Liver (tissue), 9 donors: Measurements from ENCODE around the gene TSPAN19. TPM values are rescaled to one million over a fixed set of nuclear protein-coding genes. Genes with fewer than 3 reads are reported as not detected.

ENCODE experiments used
- DNase-seq: peaks from one replicate; pipeline ENCODE4 v3.0.0-alpha.2; 2017; ENCODE audit warnings: low spot score
- H3K27ac ChIP-seq, 2 donors: one replicate each; pipeline ENCODE4 v1.7.0; 2013; ENCODE audit warnings: inconsistent platforms in 2 of 2, low read length in 2 of 2, control low read depth in 1 of 2, low read depth in 1 of 2, mild to moderate bottlenecking in 1 of 2
- H3K27me3 ChIP-seq, 4 donors: one replicate each; pipeline versions ENCODE4 v1.6.1 to v1.7.0; 2013; ENCODE audit warnings: low read length in 3 of 4, inconsistent platforms in 1 of 4, mild to moderate bottlenecking in 1 of 4, moderate library complexity in 1 of 4; ENCODE audit not compliant: control insufficient read depth in 4 of 4, insufficient read depth in 4 of 4
- H3K36me3 ChIP-seq, 4 donors: one replicate each; pipeline versions ENCODE4 v1.6.1 to v1.7.0; 2013; ENCODE audit warnings: low read length in 3 of 4, mild to moderate bottlenecking in 3 of 4, low read depth in 1 of 4, moderate library complexity in 1 of 4; ENCODE audit not compliant: control insufficient read depth in 4 of 4, insufficient read depth in 3 of 4
- H3K4me1 ChIP-seq, 4 donors: one replicate each; pipeline versions ENCODE4 v1.6.1 to v1.7.0; 2013; ENCODE audit warnings: low read length in 3 of 4, mild to moderate bottlenecking in 3 of 4, moderate library complexity in 1 of 4; ENCODE audit not compliant: control insufficient read depth in 4 of 4, insufficient read depth in 4 of 4
- H3K4me3 ChIP-seq, 3 donors: one replicate each; pipeline versions ENCODE4 v1.6.1 to v1.7.0; 2013; ENCODE audit warnings: low read length in 3 of 3, control low read depth in 1 of 3, low read depth in 1 of 3, mild to moderate bottlenecking in 1 of 3
- H3K9ac ChIP-seq, 2 donors: one replicate each; pipeline ENCODE4 v1.7.0; 2013; ENCODE audit warnings: low read length in 2 of 2, mild to moderate bottlenecking in 2 of 2, moderate library complexity in 2 of 2, control low read depth in 1 of 2, low read depth in 1 of 2
- H3K9me3 ChIP-seq, 4 donors: one replicate each; pipeline versions ENCODE4 v1.6.1 to v1.7.0; 2013; ENCODE audit warnings: low read length in 3 of 4; ENCODE audit not compliant: control insufficient read depth in 4 of 4
- CTCF ChIP-seq: fragments of 150-350 bp; IDR thresholded peaks from 2 replicates; pipeline ENCODE4 v1.5.1; 2017; ENCODE audit warnings: improper control_type of control experiment, low read depth, low read length; ENCODE audit not compliant: missing input control
- EGR1 ChIP-seq, 2 donors: IDR thresholded peaks; 2 replicates each; pipeline ENCODE4 v1.6.1; 2016 to 2018; ENCODE audit warnings: antibody characterized with exemption in 2 of 2, low read depth in 2 of 2
- FOXA1 ChIP-seq: IDR thresholded peaks from 2 replicates; pipeline ENCODE4 v1.6.1; 2016; ENCODE audit warnings: antibody characterized with exemption
- FOXA2 ChIP-seq: IDR thresholded peaks from 2 replicates; pipeline ENCODE4 v1.6.1; 2016; ENCODE audit warnings: antibody characterized with exemption
- GABPA ChIP-seq, 2 donors: IDR thresholded peaks in 1 of 2; conservative IDR thresholded peaks in 1 of 2; 2 replicates each; pipeline ENCODE4 v1.6.1; 2016; ENCODE audit warnings: antibody characterized with exemption in 2 of 2, mild to moderate bottlenecking in 1 of 2, moderate library complexity in 1 of 2
- HNF4A ChIP-seq, 2 donors: conservative IDR thresholded peaks; 2 replicates each; pipeline ENCODE4 v1.6.1; 2016; ENCODE audit warnings: antibody characterized with exemption in 2 of 2, mild to moderate bottlenecking in 2 of 2
- HNF4G ChIP-seq: IDR thresholded peaks from 2 replicates; pipeline ENCODE4 v1.6.1; 2016; ENCODE audit warnings: antibody characterized with exemption
- MAX ChIP-seq: IDR thresholded peaks from 2 replicates; pipeline ENCODE4 v1.6.1; 2016; ENCODE audit warnings: antibody characterized with exemption
- NR2F2 ChIP-seq: IDR thresholded peaks from 2 replicates; pipeline ENCODE4 v1.6.1; 2016; ENCODE audit warnings: antibody characterized with exemption
- RAD21 ChIP-seq, 2 donors: IDR thresholded peaks; 2 replicates each; pipeline ENCODE4 v1.6.1; 2016; ENCODE audit warnings: antibody characterized with exemption in 2 of 2, mild to moderate bottlenecking in 2 of 2
- RXRA ChIP-seq, 2 donors: IDR thresholded peaks; 2 replicates each; pipeline ENCODE4 v1.6.1; 2017 to 2018; ENCODE audit warnings: antibody characterized with exemption in 2 of 2, mild to moderate bottlenecking in 1 of 2
- SP1 ChIP-seq: IDR thresholded peaks from 2 replicates; pipeline ENCODE4 v1.6.1; 2018; ENCODE audit warnings: antibody characterized with exemption, mild to moderate bottlenecking
- TAF1 ChIP-seq: conservative IDR thresholded peaks from 2 replicates; pipeline ENCODE4 v1.6.1; 2016; ENCODE audit warnings: antibody characterized with exemption, mild to moderate bottlenecking
- YY1 ChIP-seq: IDR thresholded peaks from 2 replicates; pipeline ENCODE4 v1.6.1; 2016; ENCODE audit warnings: antibody characterized with exemption, mild to moderate bottlenecking
- WGBS: extraction: QIAGEN DNeasy Blood & Tissue Kit; methylation state at CpG from one replicate; pipeline ENCODE4 v1.1.7; 2013; 5-methylcytosine and 5-hydroxymethylcytosine counted together
- polyA plus RNA-seq, 2 donors: library from polyadenylated mRNA; stranded (reverse) in 1 of 2; unstranded in 1 of 2; fragments of 200-250 nt in 1 of 2; fragments of >200 nt in 1 of 2; fragmentation: Nextera tagmentation in 1 of 2; extraction: Ambion mirVana in 1 of 2; gene quantifications; one replicate each; pipeline versions ENCODE4 v1.2.1 to v1.2.3, GENCODE V29; 2013 to 2015
- total RNA-seq, 2 donors: library from RNA; depleted of rRNA; stranded (reverse); fragments of >200 nt; gene quantifications; one replicate each; pipeline ENCODE4 v1.2.3, GENCODE V29; 2014
- TF ChIP-seq, protein P1 (sequence below): IDR thresholded peaks from 2 replicates; pipeline ENCODE4 v1.6.1; 2016; ENCODE audit warnings: antibody characterized with exemption, mild to moderate bottlenecking
- TF ChIP-seq, protein P2 (sequence below): IDR thresholded peaks from 2 replicates; pipeline ENCODE4 v1.6.1; 2016; ENCODE audit warnings: antibody characterized with exemption
- donor health status: healthy.
- donor health status: healthy.
- donor health status: healthy.
- donor health status: healthy.
- donor health status: healthy.

The TSPAN19 gene
- total and polyA plus RNA-seq, 4 donors: not detected

GRCh38 chr12:85059594-85059993, 23.5 kb upstream of the TSPAN19 start:
- H3K27me3 ChIP-seq: no peaks in the 10 kb centered on the region
- no peaks in the 10 kb centered on the region for H3K36me3 ChIP-seq
- no peak overlapping the region for H3K27ac ChIP-seq
- no peak for DNase-seq
- no peak overlapping the region for H3K9ac ChIP-seq
- 51% methylated on average over 6 of the region's 6 CpGs for WGBS
- H3K9me3 ChIP-seq: no peaks in the 10 kb centered on the region
- TF ChIP-seq FOXA2: no peak
- no peak for TF ChIP-seq HNF4A (conservative IDR thresholded peaks at IDR 0.05)
- TF ChIP-seq SP1: no peak
- no peaks in the 10 kb centered on the region for H3K4me1 ChIP-seq
- no peak overlapping the region for H3K4me3 ChIP-seq

DNA sequence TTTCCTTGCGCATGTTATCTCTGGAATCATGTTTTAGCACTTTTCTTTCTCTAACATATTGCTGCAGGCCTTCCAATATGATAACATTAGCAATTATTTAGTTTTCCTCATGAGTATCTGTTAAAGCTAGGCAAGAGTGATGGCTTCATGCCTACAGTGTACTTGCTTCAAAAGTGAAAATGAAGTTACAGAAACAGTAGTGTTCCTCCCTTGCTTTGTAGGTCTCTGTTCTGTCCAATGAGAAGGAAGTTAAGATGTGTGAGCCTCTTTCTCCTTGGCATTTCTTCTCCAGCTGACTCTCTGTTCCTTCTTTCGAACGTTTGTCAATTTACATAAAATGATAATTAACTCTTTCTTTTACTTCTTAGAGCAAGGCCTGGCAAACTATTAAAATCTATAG, 22.3 kb upstream of the TSPAN19 start:
- 51% methylated on average over 3 of the region's 3 CpGs for WGBS
- H3K27me3 ChIP-seq: no peaks in the 10 kb centered on the region
- H3K4me3 ChIP-seq: no peak overlapping the region
- no peak for DNase-seq
- no peak overlapping the region for H3K9ac ChIP-seq
- TF ChIP-seq, protein P1, sequence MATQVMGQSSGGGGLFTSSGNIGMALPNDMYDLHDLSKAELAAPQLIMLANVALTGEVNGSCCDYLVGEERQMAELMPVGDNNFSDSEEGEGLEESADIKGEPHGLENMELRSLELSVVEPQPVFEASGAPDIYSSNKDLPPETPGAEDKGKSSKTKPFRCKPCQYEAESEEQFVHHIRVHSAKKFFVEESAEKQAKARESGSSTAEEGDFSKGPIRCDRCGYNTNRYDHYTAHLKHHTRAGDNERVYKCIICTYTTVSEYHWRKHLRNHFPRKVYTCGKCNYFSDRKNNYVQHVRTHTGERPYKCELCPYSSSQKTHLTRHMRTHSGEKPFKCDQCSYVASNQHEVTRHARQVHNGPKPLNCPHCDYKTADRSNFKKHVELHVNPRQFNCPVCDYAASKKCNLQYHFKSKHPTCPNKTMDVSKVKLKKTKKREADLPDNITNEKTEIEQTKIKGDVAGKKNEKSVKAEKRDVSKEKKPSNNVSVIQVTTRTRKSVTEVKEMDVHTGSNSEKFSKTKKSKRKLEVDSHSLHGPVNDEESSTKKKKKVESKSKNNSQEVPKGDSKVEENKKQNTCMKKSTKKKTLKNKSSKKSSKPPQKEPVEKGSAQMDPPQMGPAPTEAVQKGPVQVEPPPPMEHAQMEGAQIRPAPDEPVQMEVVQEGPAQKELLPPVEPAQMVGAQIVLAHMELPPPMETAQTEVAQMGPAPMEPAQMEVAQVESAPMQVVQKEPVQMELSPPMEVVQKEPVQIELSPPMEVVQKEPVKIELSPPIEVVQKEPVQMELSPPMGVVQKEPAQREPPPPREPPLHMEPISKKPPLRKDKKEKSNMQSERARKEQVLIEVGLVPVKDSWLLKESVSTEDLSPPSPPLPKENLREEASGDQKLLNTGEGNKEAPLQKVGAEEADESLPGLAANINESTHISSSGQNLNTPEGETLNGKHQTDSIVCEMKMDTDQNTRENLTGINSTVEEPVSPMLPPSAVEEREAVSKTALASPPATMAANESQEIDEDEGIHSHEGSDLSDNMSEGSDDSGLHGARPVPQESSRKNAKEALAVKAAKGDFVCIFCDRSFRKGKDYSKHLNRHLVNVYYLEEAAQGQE: no peak
- TF ChIP-seq YY1: no peak
- TF ChIP-seq, protein P2, sequence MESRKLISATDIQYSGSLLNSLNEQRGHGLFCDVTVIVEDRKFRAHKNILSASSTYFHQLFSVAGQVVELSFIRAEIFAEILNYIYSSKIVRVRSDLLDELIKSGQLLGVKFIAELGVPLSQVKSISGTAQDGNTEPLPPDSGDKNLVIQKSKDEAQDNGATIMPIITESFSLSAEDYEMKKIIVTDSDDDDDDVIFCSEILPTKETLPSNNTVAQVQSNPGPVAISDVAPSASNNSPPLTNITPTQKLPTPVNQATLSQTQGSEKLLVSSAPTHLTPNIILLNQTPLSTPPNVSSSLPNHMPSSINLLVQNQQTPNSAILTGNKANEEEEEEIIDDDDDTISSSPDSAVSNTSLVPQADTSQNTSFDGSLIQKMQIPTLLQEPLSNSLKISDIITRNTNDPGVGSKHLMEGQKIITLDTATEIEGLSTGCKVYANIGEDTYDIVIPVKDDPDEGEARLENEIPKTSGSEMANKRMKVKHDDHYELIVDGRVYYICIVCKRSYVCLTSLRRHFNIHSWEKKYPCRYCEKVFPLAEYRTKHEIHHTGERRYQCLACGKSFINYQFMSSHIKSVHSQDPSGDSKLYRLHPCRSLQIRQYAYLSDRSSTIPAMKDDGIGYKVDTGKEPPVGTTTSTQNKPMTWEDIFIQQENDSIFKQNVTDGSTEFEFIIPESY: no peak
- no peak for TF ChIP-seq FOXA2
- no peak for TF ChIP-seq MAX
- no peak for TF ChIP-seq RAD21 (IDR thresholded peaks at IDR 0.05)
- no peak for TF ChIP-seq SP1
- no peak for TF ChIP-seq HNF4A (conservative IDR thresholded peaks at IDR 0.05)
- no peak for TF ChIP-seq EGR1 (IDR thresholded peaks at IDR 0.05; ENCODE audit: low read depth in 2 of 2)
- TF ChIP-seq RXRA (IDR thresholded peaks at IDR 0.05): no peak
- no peak for TF ChIP-seq HNF4G
- TF ChIP-seq NR2F2: no peak
- TF ChIP-seq FOXA1: no peak
- no peak for TF ChIP-seq TAF1
- TF ChIP-seq CTCF: no peak
- TF ChIP-seq GABPA (IDR thresholded peaks at IDR 0.05 in 1 of 2, conservative IDR thresholded peaks at IDR 0.05 in 1 of 2): no peak
- no peak overlapping the region for H3K27ac ChIP-seq
- no peaks in the 10 kb centered on the region for H3K9me3 ChIP-seq
- no peaks in the 10 kb centered on the region for H3K4me1 ChIP-seq
- H3K36me3 ChIP-seq: no peaks in the 10 kb centered on the region
